Activated CD8-positive, alpha-beta memory T cell treated with anti-CD3 and anti-CD28 coated beads, Interleukin-2, amount 50 U/mL, for 4 hours (primary cell): ENCODE data around the gene ISLR2.
A peak's percentile ranks its signal among the peaks of the same experiment; 100 is the strongest.
"Not testable (repeated sequence)": the region's sequence is repeated elsewhere in the genome, so short reads cannot be mapped to it uniquely, and the experiment has no call there.

ENCODE experiments used
- DNase-seq: peaks from one replicate; pipeline ENCODE4 v3.0.0-alpha.2; 2020

The ISLR2 gene

GRCh38 chr15:74130155-74130848 is at the start of gene ISLR2:
ISLR2 (plus strand) TSS chr15:74130586; CDS start chr15:74132755, 2,169 bp downstream.
- no peak for DNase-seq

- not testable (repeated sequence) for DNase-seq
Observed at GRCh38 chr15:74082450-74082849, 47.9 kb upstream of the ISLR2 start, which contains the start of gene GOLGA6A. GOLGA6A (minus strand) TSS chr15:74082550; CDS start chr15:74082509, 41 bp downstream.

GRCh38 chr15:74094567-74094966 is 35.8 kb upstream of the ISLR2 start:
- DNase-seq = not testable (repeated sequence)

GRCh38 chr15:74095610-74096009 is 34.8 kb upstream of the ISLR2 start:
- not testable (repeated sequence) for DNase-seq

GRCh38 chr15:74096753-74097474 is 33.5 kb upstream of the ISLR2 start:
- not testable (repeated sequence) for DNase-seq

- peak; percentile 50 for DNase-seq
Observed at GRCh38 chr15:74099963-74100733, 30.2 kb upstream of the ISLR2 start.

- DNase-seq = no peak
Observed at GRCh38 chr15:74108111-74108510, 22.3 kb upstream of the ISLR2 start.

GRCh38 chr15:74108611-74109010 is 21.8 kb upstream of the ISLR2 start:
- not testable (repeated sequence) for DNase-seq

GRCh38 chr15:74109713-74110112 is 20.7 kb upstream of the ISLR2 start:
- no peak for DNase-seq

- no peak for DNase-seq
Observed at GRCh38 chr15:74120426-74120825, 10.0 kb upstream of the ISLR2 start.

GRCh38 chr15:74121039-74121438 is 9.3 kb upstream of the ISLR2 start:
- no peak for DNase-seq

GRCh38 chr15:74121858-74122257 is 8.5 kb upstream of the ISLR2 start:
- DNase-seq = no peak

GRCh38 chr15:74122403-74123130 is 7.8 kb upstream of the ISLR2 start:
- no peak for DNase-seq

- DNase-seq = no peak
Observed at GRCh38 chr15:74123131-74123429, 7.3 kb upstream of the ISLR2 start.

- no peak for DNase-seq
Observed at GRCh38 chr15:74123658-74124057, 6.7 kb upstream of the ISLR2 start.

GRCh38 chr15:74124196-74124595 is 6.2 kb upstream of the ISLR2 start:
- DNase-seq = no peak

GRCh38 chr15:74124759-74125158 is 5.6 kb upstream of the ISLR2 start:
- no peak for DNase-seq

GRCh38 chr15:74127255-74127953 is 3.0 kb upstream of the ISLR2 start:
- peak; percentile 86 for DNase-seq

GRCh38 chr15:74127954-74128784 is 2.2 kb upstream of the ISLR2 start:
- DNase-seq = no peak

GRCh38 chr15:74128785-74129585 is 1.4 kb upstream of the ISLR2 start:
- no peak for DNase-seq
